SK-N-SH (cell line): ENCODE data around the gene PACSIN2. TPM values are rescaled to one million over a fixed set of nuclear protein-coding genes. Genes with fewer than 3 reads are reported as not detected.
A peak's percentile ranks its signal among the peaks of the same experiment; 100 is the strongest.

Experiments
- CTCF ChIA-PET: fragments of 300-600, 350-600 bp; formaldehyde crosslinking; extraction: SDS; loops from one replicate; lab custom pipeline; 2021; lab: Yijun Ruan, JAX
- POLR2A ChIA-PET: fragments of 350-600 bp; sonication (Branson Sonifier 250); formaldehyde crosslinking; extraction: SDS; loops from one replicate; lab custom pipeline; 2020; ENCODE audit warnings: antibody characterized with exemption, inconsistent platforms; lab: Yijun Ruan, JAX
- DNase-seq: peaks from one replicate; pipeline ENCODE4 v3.0.0; 2012
- H2AFZ ChIP-seq: fragments of 200-600 bp; sonication (generic); 2 replicates; pipeline ENCODE4 v1.8.1; 2016; ENCODE audit warnings: antibody characterized with exemption, mild to moderate bottlenecking, low read depth
- H3F3A ChIP-seq: fragments of 200-600 bp; sonication (generic); replicated peaks from 2 replicates; pipeline ENCODE3; 2016; ENCODE audit warnings: antibody characterized with exemption, mild to moderate bottlenecking; ENCODE audit not compliant: insufficient read depth
- H3K27ac ChIP-seq, 2 experiments: fragments of 200-500 bp in 1 of 2; fragments of 200-600 bp in 1 of 2; sonication (Bioruptor generic) in 1 of 2; sonication (generic), shearing (Covaris generic) in 1 of 2; 2 replicates each; pipeline versions ENCODE4 v1.5.1 to v1.6.1; 2014 to 2016; ENCODE audit warnings: low read depth in 2 of 2, inconsistent platforms in 1 of 2, low read length in 1 of 2, mild to moderate bottlenecking in 1 of 2, mixed read lengths in 1 of 2
- H3K27me3 ChIP-seq: fragments of 200-600 bp; sonication (generic), shearing (Covaris generic); 2 replicates; pipeline ENCODE4 v1.6.1; 2016; ENCODE audit warnings: mixed run types; ENCODE audit not compliant: insufficient read depth
- H3K36me3 ChIP-seq, 2 experiments: fragments of 200-500 bp in 1 of 2; fragments of 200-600 bp in 1 of 2; sonication (Bioruptor generic) in 1 of 2; sonication (generic) in 1 of 2; replicated peaks in 1 of 2; 2 replicates each; pipeline versions ENCODE3 to v1.5.1; 2014 to 2016; ENCODE audit warnings: low read length in 1 of 2, mild to moderate bottlenecking in 1 of 2; ENCODE audit not compliant: insufficient read depth in 2 of 2, control insufficient read depth in 1 of 2
- H3K4me1 ChIP-seq, 2 experiments: fragments of 200-500 bp in 1 of 2; fragments of 200-600 bp in 1 of 2; sonication (Bioruptor generic) in 1 of 2; sonication (generic), shearing (Covaris generic) in 1 of 2; 2 replicates each; pipeline versions ENCODE4 v1.5.1 to v1.6.1; 2014 to 2016; ENCODE audit warnings: low read depth in 1 of 2, low read length in 1 of 2, mixed run types in 1 of 2; ENCODE audit not compliant: insufficient read depth in 2 of 2, control insufficient read depth in 1 of 2
- H3K4me2 ChIP-seq: fragments of 200-600 bp; sonication (generic), shearing (Covaris generic); 2 replicates; pipeline ENCODE4 v1.6.1; 2017; ENCODE audit warnings: mixed run types
- H3K4me3 ChIP-seq, 2 experiments: fragments of 200-500 bp in 1 of 2; fragments of 200-600 bp in 1 of 2; sonication (Bioruptor generic) in 1 of 2; sonication (generic), shearing (Covaris generic) in 1 of 2; 2 replicates each; pipeline versions ENCODE4 v1.5.1 to v1.8.1; 2014 to 2016; ENCODE audit warnings: low read depth in 2 of 2, inconsistent platforms in 1 of 2, low read length in 1 of 2, mild to moderate bottlenecking in 1 of 2, mixed read lengths in 1 of 2, moderate library complexity in 1 of 2
- H3K79me2 ChIP-seq: fragments of 200-600 bp; sonication (generic); 2 replicates; pipeline ENCODE4 v1.8.1; 2017; ENCODE audit warnings: mild to moderate bottlenecking; ENCODE audit not compliant: insufficient read depth
- H3K9ac ChIP-seq: fragments of 200-600 bp; sonication (generic); 2 replicates; pipeline ENCODE4 v1.6.1; 2017; ENCODE audit warnings: mixed run types
- H3K9me2 ChIP-seq: fragments of 200-600 bp; sonication (generic); 2 replicates; pipeline ENCODE4 v1.6.1; 2017; ENCODE audit warnings: mixed run types
- H3K9me3 ChIP-seq: fragments of 200-600 bp; sonication (generic); 2 replicates; pipeline ENCODE4 v1.6.1; 2017; ENCODE audit warnings: mixed run types, mild to moderate bottlenecking, moderate library complexity
- H4K20me1 ChIP-seq: fragments of 200-600 bp; sonication (generic); 2 replicates; pipeline ENCODE4 v1.6.1; 2017; ENCODE audit warnings: mild to moderate bottlenecking, mixed run types; ENCODE audit not compliant: insufficient read depth
- CHD2 ChIP-seq: fragments of 150-350 bp; IDR thresholded peaks from 2 replicates; pipeline ENCODE4 v1.6.1; 2018; ENCODE audit warnings: low read length; ENCODE audit not compliant: partially characterized antibody
- FOXJ3 ChIP-seq: sonication (generic); formaldehyde crosslinking; IDR thresholded peaks from 2 replicates; pipeline ENCODE4 v1.5.1; 2020; ENCODE audit warnings: mild to moderate bottlenecking, missing genetic modification reagents
- FOXM1 ChIP-seq: IDR thresholded peaks from 2 replicates; pipeline ENCODE4 v1.4.0; 2012; ENCODE audit warnings: low read depth, mild to moderate bottlenecking
- GATA2 ChIP-seq: sonication (generic); formaldehyde crosslinking; IDR thresholded peaks from 2 replicates; pipeline ENCODE4 v1.5.0; 2020; ENCODE audit warnings: mild to moderate bottlenecking, missing genetic modification reagents
- NFIC ChIP-seq: IDR thresholded peaks from 2 replicates; pipeline ENCODE4 v1.4.0; 2012; ENCODE audit warnings: borderline replicate concordance
- POLR2AphosphoS5 ChIP-seq: IDR thresholded peaks from 2 replicates; pipeline ENCODE4 v1.6.1; 2012; ENCODE audit warnings: low read depth, low read length
- RCOR1 ChIP-seq: fragments of 150-350 bp; IDR thresholded peaks from 2 replicates; pipeline ENCODE4 v1.6.1; 2017; ENCODE audit warnings: antibody characterized with exemption, low read length
- RFX5 ChIP-seq: IDR thresholded peaks from 2 replicates; pipeline ENCODE4 v1.6.1; 2012; ENCODE audit warnings: mild to moderate bottlenecking, improper control_type of control experiment, low read length
- RXRA ChIP-seq: IDR thresholded peaks from 2 replicates; pipeline ENCODE4 v1.4.0; 2012; ENCODE audit warnings: low read depth, mild to moderate bottlenecking, borderline replicate concordance
- TCF12 ChIP-seq: IDR thresholded peaks from 2 replicates; pipeline ENCODE4 v1.4.0; 2012
- TEAD4 ChIP-seq: IDR thresholded peaks from 2 replicates; pipeline ENCODE4 v1.4.0; 2012; ENCODE audit warnings: mild to moderate bottlenecking, borderline replicate concordance; ENCODE audit not compliant: insufficient read depth
- WGBS: methylation state at CpG from one replicate; pipeline ENCODE4 v1.1.6; 2017; ENCODE audit warnings: low lambda C conversion rate; 5-methylcytosine and 5-hydroxymethylcytosine counted together
- polyA plus RNA-seq, 3 experiments: library from polyadenylated mRNA; depleted of rRNA; stranded (reverse); fragments of >200 nt; gene quantifications; 2 replicates each; pipeline ENCODE4 v1.2.3, GENCODE V29; 2012
- TF ChIP-seq, protein P1 (sequence below): IDR thresholded peaks from 2 replicates; pipeline ENCODE4 v1.4.0; 2012; ENCODE audit warnings: low read depth, borderline replicate concordance
- TF ChIP-seq, protein P2 (sequence below): IDR thresholded peaks from 2 replicates; pipeline ENCODE4 v1.6.1; 2012; ENCODE audit warnings: mild to moderate bottlenecking, low read depth, low read length, moderate library complexity
- TF ChIP-seq, protein P3 (sequence below): fragments of 150-350 bp; IDR thresholded peaks from 2 replicates; pipeline ENCODE4 v1.6.1; 2017; ENCODE audit warnings: antibody characterized with exemption, low read length, low read depth, borderline replicate concordance
- TF ChIP-seq, protein P4 (sequence below): fragments of 200-600 bp; sonication (generic); IDR thresholded peaks from 2 replicates; pipeline ENCODE4 v1.6.1; 2017; ENCODE audit warnings: antibody characterized with exemption, mild to moderate bottlenecking, moderate library complexity

Gene PACSIN2
- polyA plus RNA-seq, 1 of the 3 experiments (the other 2 are of a cell fraction): 60.5 TPM

DNA sequence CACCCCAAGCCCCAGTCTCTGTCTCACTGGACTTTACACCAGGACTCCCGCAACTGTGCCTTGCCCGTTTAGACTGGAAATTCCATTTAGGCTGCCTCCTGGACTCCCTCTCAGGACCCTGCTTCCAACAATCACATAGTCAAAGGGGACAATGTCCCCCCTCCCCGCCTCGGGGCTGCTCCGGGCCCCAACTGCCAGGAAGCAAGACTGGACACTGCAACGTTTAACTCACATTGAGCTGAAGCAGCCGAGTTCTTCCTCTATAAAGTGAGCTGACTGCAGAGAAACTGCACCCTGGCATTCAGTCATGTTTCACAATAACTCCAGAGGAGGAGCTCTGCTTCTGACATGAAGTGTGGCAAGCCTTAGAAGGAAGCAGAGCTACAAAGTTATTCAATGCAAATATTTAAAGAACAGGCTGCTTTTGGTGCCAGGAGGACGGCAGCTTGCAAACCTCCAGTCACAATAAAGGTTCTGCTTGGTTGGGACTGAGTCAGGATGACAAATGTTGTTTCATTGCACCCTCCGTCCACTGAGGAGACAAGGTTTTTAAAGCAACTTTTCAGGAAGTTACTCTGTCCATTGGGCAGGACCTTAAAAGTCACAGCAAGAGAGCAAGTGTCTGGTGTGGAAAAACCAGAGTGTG is 19.9 kb downstream of the PACSIN2 start (continued):
- TF ChIP-seq, protein P1, sequence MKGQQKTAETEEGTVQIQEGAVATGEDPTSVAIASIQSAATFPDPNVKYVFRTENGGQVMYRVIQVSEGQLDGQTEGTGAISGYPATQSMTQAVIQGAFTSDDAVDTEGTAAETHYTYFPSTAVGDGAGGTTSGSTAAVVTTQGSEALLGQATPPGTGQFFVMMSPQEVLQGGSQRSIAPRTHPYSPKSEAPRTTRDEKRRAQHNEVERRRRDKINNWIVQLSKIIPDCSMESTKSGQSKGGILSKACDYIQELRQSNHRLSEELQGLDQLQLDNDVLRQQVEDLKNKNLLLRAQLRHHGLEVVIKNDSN: no peak
- TF ChIP-seq NFIC: no peak
- TF ChIP-seq RFX5: no peak
- TF ChIP-seq, protein P2, sequence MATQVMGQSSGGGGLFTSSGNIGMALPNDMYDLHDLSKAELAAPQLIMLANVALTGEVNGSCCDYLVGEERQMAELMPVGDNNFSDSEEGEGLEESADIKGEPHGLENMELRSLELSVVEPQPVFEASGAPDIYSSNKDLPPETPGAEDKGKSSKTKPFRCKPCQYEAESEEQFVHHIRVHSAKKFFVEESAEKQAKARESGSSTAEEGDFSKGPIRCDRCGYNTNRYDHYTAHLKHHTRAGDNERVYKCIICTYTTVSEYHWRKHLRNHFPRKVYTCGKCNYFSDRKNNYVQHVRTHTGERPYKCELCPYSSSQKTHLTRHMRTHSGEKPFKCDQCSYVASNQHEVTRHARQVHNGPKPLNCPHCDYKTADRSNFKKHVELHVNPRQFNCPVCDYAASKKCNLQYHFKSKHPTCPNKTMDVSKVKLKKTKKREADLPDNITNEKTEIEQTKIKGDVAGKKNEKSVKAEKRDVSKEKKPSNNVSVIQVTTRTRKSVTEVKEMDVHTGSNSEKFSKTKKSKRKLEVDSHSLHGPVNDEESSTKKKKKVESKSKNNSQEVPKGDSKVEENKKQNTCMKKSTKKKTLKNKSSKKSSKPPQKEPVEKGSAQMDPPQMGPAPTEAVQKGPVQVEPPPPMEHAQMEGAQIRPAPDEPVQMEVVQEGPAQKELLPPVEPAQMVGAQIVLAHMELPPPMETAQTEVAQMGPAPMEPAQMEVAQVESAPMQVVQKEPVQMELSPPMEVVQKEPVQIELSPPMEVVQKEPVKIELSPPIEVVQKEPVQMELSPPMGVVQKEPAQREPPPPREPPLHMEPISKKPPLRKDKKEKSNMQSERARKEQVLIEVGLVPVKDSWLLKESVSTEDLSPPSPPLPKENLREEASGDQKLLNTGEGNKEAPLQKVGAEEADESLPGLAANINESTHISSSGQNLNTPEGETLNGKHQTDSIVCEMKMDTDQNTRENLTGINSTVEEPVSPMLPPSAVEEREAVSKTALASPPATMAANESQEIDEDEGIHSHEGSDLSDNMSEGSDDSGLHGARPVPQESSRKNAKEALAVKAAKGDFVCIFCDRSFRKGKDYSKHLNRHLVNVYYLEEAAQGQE: no peak
- TF ChIP-seq GATA2 (CRISPR knock-in tag): no peak
- TF ChIP-seq POLR2AphosphoS5: no peak
- no peak for TF ChIP-seq RCOR1
- peak; percentile 7; the same call in 1 of the 2 replicates for TF ChIP-seq TCF12
- TF ChIP-seq FOXJ3 (CRISPR knock-in tag): no peak

DNA sequence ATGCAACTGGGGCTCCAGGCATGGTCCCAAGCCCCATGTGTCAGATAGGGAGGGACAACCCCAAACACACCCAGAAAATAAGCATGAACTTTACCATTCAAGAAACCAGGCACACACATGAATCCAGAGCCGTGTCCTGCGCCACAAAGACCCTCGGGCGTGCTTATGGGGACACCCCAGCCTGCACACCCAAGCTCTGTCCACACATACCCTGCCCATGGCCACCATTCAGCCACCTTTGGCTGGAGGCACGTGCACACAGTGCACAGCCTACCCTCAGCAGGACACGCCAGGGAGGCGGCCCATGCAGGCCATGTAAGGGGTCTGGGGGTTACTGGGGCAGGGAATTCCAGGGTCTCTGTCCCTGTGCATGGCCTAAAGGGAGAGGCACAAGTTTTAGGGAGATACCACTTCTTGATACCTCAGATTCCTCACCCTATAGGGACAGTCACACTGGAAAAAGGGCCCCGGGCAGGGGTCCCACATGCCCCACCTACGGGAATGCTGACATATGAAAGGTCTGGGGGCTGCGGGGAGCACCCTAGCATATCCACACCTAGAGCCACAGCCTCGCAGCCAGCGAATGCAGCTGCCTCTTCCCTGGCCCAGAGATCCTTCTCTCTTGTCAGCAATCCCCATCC is 20.6 kb downstream of the PACSIN2 start:
- H3K36me3 ChIP-seq: no peaks in the 10 kb centered on the region
- no peaks in the 10 kb centered on the region for H3K27me3 ChIP-seq
- peaks cover 16% of the 10 kb centered on the region for H3F3A ChIP-seq
- H3K9ac ChIP-seq: peak overlapping the region; percentile 18; the same call in 1 of the 2 replicates
- no peak overlapping the region for H3K4me3 ChIP-seq
- CTCF ChIA-PET: no interaction called here
- peak overlapping the region; percentile 30 to 72 for H3K27ac ChIP-seq
- TF ChIP-seq GATA2 (CRISPR knock-in tag) (no peak), TEAD4 (no peak), CHD2 (no peak), RCOR1 (no peak), RFX5 (no peak), RXRA (no peak), FOXM1 (no peak)
- TF ChIP-seq, protein P3, sequence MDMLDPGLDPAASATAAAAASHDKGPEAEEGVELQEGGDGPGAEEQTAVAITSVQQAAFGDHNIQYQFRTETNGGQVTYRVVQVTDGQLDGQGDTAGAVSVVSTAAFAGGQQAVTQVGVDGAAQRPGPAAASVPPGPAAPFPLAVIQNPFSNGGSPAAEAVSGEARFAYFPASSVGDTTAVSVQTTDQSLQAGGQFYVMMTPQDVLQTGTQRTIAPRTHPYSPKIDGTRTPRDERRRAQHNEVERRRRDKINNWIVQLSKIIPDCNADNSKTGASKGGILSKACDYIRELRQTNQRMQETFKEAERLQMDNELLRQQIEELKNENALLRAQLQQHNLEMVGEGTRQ: no peak
- TF ChIP-seq, protein P2: no peak
- TF ChIP-seq, protein P4, sequence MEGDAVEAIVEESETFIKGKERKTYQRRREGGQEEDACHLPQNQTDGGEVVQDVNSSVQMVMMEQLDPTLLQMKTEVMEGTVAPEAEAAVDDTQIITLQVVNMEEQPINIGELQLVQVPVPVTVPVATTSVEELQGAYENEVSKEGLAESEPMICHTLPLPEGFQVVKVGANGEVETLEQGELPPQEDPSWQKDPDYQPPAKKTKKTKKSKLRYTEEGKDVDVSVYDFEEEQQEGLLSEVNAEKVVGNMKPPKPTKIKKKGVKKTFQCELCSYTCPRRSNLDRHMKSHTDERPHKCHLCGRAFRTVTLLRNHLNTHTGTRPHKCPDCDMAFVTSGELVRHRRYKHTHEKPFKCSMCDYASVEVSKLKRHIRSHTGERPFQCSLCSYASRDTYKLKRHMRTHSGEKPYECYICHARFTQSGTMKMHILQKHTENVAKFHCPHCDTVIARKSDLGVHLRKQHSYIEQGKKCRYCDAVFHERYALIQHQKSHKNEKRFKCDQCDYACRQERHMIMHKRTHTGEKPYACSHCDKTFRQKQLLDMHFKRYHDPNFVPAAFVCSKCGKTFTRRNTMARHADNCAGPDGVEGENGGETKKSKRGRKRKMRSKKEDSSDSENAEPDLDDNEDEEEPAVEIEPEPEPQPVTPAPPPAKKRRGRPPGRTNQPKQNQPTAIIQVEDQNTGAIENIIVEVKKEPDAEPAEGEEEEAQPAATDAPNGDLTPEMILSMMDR: no peak
- peaks cover 7% of the 10 kb centered on the region for H4K20me1 ChIP-seq
- H3K9me2 ChIP-seq: no peaks in the 10 kb centered on the region
- H3K9me3 ChIP-seq: no peaks in the 10 kb centered on the region
- peak overlapping the region; percentile 65; the same call in 1 of the 2 replicates for H3K4me2 ChIP-seq
- peaks cover 78% of the 10 kb centered on the region for H3K79me2 ChIP-seq
- peaks cover 4 to 17% of the 10 kb centered on the region in 2 experiments; a peak in 2 of 4 replicates for H3K4me1 ChIP-seq
- H2AFZ ChIP-seq: no peak overlapping the region
- DNase-seq: no peak
- POLR2A ChIA-PET: no interaction called here
- WGBS: 100% methylated on average over 1 of the region's 12 CpGs
